ENCODE measurements around the gene KLHDC8B. TPM values are rescaled to one million over a fixed set of nuclear protein-coding genes. Genes with fewer than 3 reads are reported as not detected.

KLHDC8B gene
- total RNA-seq, 1 donor from 2014 or later = 36.3 TPM

- peaks cover 5% of the 10 kb centered on the region for H3K9me3 Mint-ChIP-seq (ENCODE audit: unreplicated experiment)
- no peaks in the 10 kb centered on the region for H3K27me3 Mint-ChIP-seq (ENCODE audit: unreplicated experiment)
- H3K36me3 Mint-ChIP-seq (ENCODE audit: unreplicated experiment) = no peaks in the 10 kb centered on the region
- TF ChIP-seq, protein P1, sequence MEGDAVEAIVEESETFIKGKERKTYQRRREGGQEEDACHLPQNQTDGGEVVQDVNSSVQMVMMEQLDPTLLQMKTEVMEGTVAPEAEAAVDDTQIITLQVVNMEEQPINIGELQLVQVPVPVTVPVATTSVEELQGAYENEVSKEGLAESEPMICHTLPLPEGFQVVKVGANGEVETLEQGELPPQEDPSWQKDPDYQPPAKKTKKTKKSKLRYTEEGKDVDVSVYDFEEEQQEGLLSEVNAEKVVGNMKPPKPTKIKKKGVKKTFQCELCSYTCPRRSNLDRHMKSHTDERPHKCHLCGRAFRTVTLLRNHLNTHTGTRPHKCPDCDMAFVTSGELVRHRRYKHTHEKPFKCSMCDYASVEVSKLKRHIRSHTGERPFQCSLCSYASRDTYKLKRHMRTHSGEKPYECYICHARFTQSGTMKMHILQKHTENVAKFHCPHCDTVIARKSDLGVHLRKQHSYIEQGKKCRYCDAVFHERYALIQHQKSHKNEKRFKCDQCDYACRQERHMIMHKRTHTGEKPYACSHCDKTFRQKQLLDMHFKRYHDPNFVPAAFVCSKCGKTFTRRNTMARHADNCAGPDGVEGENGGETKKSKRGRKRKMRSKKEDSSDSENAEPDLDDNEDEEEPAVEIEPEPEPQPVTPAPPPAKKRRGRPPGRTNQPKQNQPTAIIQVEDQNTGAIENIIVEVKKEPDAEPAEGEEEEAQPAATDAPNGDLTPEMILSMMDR (IDR thresholded peaks at IDR 0.05; ENCODE audit: partially characterized antibody, unreplicated experiment) = no peak
- no peak overlapping the region for H3K4me3 Mint-ChIP-seq (ENCODE audit: unreplicated experiment)
- no peak overlapping the region for H3K27ac Mint-ChIP-seq (ENCODE audit: unreplicated experiment)
- peaks cover 23% of the 10 kb centered on the region for H3K4me1 Mint-ChIP-seq (ENCODE audit: low read depth, unreplicated experiment)
- no peak for DNase-seq
Observed at GRCh38 chr3:49177073-49177472, 5.7 kb downstream of the KLHDC8B start.

DNA sequence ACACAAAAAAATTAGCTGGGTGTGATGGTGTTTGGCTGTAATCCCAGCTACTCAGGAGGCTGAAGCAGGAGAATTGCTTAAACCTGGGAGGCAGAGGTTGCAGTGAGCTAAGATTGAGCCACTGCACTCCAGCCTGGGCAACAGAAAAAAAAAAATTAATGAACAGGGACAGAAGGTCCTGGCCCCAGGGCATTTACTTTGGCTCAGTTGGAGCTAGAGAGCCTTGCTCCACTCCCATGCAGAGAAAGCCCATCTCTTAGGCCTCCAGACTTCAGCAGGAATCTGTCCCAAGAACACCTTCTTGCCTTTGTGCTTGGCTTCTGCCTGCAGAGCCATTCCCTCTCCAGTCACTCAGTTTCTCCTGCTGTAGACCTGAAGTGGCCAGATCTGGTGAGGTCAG is 8.7 kb downstream of the KLHDC8B start:
- H3K4me3 Mint-ChIP-seq (ENCODE audit: unreplicated experiment) = no peak overlapping the region
- TF ChIP-seq, protein P1 (IDR thresholded peaks at IDR 0.05; ENCODE audit: partially characterized antibody, unreplicated experiment) = no peak
- DNase-seq = no peak
- H3K4me1 Mint-ChIP-seq (ENCODE audit: low read depth, unreplicated experiment) = peaks cover 10% of the 10 kb centered on the region
- H3K27me3 Mint-ChIP-seq (ENCODE audit: unreplicated experiment) = no peaks in the 10 kb centered on the region
- H3K27ac Mint-ChIP-seq (ENCODE audit: unreplicated experiment) = no peak overlapping the region
- H3K36me3 Mint-ChIP-seq (ENCODE audit: unreplicated experiment) = no peaks in the 10 kb centered on the region
- H3K9me3 Mint-ChIP-seq (ENCODE audit: unreplicated experiment) = peaks cover 5% of the 10 kb centered on the region

DNA sequence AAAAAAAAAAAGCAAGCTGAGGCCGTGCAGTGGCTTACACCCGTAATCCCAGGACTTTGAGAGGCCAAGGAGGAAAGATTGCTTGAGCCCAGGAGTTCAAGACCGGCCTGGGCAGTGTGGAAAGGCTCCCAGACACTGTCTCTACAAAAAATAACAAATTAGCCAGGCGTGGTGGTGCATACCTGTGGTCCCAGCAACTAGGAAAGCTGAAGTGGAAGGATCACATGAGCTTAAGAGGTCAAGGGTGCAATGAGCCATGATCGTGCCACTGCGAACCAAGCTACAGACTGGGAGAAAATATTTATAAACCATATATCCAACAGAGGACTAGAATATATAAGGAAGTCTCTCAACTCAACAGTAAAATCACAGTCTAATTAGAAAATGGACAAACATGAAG is 10.0 kb downstream of the KLHDC8B start:
- no peaks in the 10 kb centered on the region for H3K27me3 Mint-ChIP-seq (ENCODE audit: unreplicated experiment)
- no peak overlapping the region for H3K4me3 Mint-ChIP-seq (ENCODE audit: unreplicated experiment)
- H3K4me1 Mint-ChIP-seq (ENCODE audit: low read depth, unreplicated experiment) = peaks cover 10% of the 10 kb centered on the region
- peaks cover 5% of the 10 kb centered on the region for H3K9me3 Mint-ChIP-seq (ENCODE audit: unreplicated experiment)
- H3K36me3 Mint-ChIP-seq (ENCODE audit: unreplicated experiment) = no peaks in the 10 kb centered on the region
- no peak for DNase-seq
- no peak overlapping the region for H3K27ac Mint-ChIP-seq (ENCODE audit: unreplicated experiment)
- TF ChIP-seq, protein P1 (IDR thresholded peaks at IDR 0.05; ENCODE audit: partially characterized antibody, unreplicated experiment) = no peak

GRCh38 chr3:49182682-49183081 is 11.3 kb downstream of the KLHDC8B start:
- no peak for DNase-seq
- no peak overlapping the region for H3K4me3 Mint-ChIP-seq (ENCODE audit: unreplicated experiment)
- no peaks in the 10 kb centered on the region for H3K36me3 Mint-ChIP-seq (ENCODE audit: unreplicated experiment)
- H3K9me3 Mint-ChIP-seq (ENCODE audit: unreplicated experiment) = peaks cover 5% of the 10 kb centered on the region
- TF ChIP-seq, protein P1 (IDR thresholded peaks at IDR 0.05; ENCODE audit: partially characterized antibody, unreplicated experiment) = no peak
- H3K27ac Mint-ChIP-seq (ENCODE audit: unreplicated experiment) = no peak overlapping the region
- H3K4me1 Mint-ChIP-seq (ENCODE audit: low read depth, unreplicated experiment) = peaks cover 10% of the 10 kb centered on the region
- H3K27me3 Mint-ChIP-seq (ENCODE audit: unreplicated experiment) = no peaks in the 10 kb centered on the region

GRCh38 chr3:49183873-49184272 is 12.5 kb downstream of the KLHDC8B start:
- no peak for DNase-seq

More at GRCh38 chr3:49183873-49184272, 12.5 kb downstream of the KLHDC8B start:
- H3K4me1 Mint-ChIP-seq (ENCODE audit: low read depth, unreplicated experiment) = peaks cover 6% of the 10 kb centered on the region
- H3K36me3 Mint-ChIP-seq (ENCODE audit: unreplicated experiment) = no peaks in the 10 kb centered on the region
- H3K9me3 Mint-ChIP-seq (ENCODE audit: unreplicated experiment) = peaks cover 5% of the 10 kb centered on the region
- H3K4me3 Mint-ChIP-seq (ENCODE audit: unreplicated experiment) = no peak overlapping the region
- H3K27ac Mint-ChIP-seq (ENCODE audit: unreplicated experiment) = no peak overlapping the region
- TF ChIP-seq, protein P1 (IDR thresholded peaks at IDR 0.05; ENCODE audit: partially characterized antibody, unreplicated experiment) = no peak
- H3K27me3 Mint-ChIP-seq (ENCODE audit: unreplicated experiment) = no peaks in the 10 kb centered on the region

All from glutamatergic neuron (in vitro differentiated cells).